ENCODE data around the gene AHCYL2.
"Not testable (repeated sequence)": the region's sequence is repeated elsewhere in the genome, so short reads cannot be mapped to it uniquely, and the experiment has no call there.

The AHCYL2 gene

DNA sequence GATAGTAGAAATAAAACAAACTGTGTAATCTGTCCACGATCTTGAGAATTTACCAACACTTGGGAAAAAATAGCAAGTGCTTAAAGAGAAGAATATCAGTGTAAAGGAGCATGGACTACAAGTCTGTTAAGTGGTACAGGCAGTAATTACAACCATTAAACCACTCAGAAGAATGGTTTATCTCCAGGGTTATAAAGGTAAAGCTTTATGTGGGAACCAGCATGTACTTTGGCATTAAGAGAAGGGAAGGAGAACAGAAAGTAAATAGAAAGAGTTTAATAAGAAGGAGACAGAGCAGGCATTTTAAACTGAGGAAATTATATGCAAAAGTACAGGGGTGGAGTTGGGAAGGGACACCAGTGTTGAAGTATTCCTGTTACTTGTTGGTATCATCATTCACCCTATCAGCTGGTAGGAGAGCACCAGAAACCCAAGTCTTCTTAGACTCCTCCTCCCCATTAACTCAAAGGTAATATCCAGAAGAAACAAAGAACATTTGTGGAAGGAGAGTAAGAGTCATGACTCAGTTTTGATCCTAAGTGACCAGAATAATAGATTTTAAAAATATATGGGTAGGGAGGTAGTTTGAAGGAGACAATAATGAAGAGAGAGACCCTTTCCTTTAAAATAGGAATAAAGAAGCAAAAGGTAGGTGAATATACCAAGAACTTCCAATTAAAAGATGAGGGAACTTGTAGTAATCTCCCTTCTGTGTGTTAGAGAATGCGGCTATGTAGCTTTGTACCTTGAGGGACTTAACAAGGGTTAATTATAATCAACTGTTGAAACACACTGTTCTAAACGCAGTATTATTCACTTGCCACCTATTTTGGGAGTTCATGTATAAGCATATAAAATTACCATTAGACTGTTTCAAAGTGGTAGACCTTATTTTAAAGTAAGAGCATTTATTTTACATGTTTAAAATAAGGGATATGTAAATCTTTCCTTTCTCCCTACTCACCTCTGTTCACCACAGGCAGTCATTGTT lies 117.3 kb downstream of the AHCYL2 start:
- DNase-seq (ENCODE audit: insufficient read length, low spot score) (no peak), FAIRE-seq (no peak)

DNA sequence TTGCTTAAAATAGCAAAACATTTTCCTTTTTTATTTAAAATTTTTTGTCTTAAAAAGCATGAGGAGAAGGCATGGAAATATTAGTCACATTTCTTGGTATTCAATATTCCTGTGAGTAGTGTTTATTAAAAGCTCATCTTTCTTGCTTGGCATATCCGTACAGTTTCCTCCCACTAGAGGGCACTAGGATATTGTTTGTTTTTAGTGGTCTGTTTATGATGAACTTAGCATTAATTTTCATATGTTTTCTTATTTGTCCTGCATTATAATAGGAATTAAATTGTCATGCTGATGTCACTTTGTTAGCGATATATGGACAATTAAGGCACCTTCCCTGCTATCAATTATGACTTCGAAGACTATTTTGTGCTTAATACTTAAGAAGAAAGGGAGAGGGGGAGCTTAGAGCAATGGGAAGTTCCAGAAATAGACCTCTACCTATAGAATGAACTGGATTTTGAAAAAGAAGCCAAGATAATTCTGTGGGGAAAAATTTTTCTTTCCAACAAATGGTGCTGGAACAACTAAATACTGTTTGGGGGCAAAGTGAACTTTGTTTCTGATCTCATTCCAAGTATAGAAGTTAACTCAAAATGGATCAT lies 118.4 kb downstream of the AHCYL2 start:
- DNase-seq (ENCODE audit: insufficient read length, low spot score) (peak; percentile 15), FAIRE-seq (peak; percentile 62)

DNA sequence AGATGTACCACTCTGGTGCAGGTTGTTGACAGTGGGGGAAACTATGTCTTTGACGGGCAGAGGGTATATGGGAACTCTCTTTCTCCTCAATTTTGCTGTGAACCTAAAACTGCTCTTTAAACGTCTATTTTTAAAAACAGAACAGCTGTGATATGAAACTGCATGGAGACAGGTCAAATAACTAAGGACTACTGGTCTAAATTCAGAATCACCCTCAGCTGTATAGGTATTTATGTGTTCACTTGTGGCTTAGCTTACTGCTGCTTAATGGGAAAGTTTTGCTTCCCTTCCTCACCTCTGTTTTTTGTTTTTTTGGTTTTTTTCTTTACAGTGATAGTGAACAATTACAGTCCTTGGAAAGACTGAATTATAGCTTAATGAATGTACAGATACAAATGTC lies 122.5 kb downstream of the AHCYL2 start:
- DNase-seq (ENCODE audit: insufficient read length, low spot score): no peak
- no peak for FAIRE-seq

DNA sequence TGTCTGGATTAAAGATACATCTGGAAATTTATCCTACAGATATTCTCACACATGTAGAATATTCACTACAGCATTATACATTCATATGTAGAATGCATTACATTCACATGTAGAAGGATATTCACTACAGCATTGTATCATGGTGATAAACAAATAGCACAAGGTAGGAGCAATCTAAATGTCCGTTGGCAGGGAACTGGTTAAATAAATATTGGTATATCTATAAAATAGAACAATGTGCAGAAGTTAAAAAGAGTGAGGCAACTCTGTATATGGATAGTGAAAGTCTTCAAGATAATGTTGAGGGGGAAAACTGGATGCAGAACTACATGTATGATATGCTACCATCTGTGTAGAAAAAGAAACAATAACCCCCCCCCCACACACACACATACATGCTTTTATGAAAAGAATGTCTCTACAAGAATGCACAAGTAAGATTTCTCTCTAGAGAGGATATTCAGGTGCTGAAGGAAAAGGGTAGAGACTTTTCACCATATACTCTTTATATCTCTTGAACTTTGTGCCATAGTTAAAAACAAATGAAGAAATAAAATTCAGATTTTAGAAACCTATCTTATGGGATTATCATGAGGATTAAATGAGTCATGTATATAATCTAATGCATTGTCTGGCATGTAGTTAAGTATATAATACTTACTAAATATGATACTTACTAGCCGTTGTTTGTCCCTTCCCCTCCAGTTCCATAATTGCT lies 123.4 kb downstream of the AHCYL2 start:
- no peak for FAIRE-seq

DNA sequence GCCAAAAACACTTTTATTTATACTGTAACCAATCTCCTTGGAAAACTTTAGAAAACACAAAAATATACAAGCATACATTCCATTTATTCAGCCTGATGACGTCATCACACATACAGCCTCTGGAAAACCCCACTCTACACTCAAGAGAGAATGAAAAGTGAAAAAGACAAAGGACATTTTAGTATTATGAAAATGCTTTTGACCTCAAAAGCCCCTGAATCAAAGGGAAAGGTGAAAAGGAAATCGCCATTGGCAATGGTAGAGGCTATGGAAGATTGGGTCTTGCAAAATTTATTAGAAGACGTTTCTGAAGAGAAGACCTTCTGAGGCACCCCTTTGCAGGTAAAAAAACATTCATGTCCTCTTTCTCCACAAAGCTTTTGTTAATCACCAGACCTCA lies 126.5 kb downstream of the AHCYL2 start:
- DNase-seq (ENCODE audit: insufficient read length, low spot score): no peak
- FAIRE-seq: no peak

More for the DNA sequence above, 123.4 kb downstream of the AHCYL2 start:
- no peak for DNase-seq (ENCODE audit: insufficient read length, low spot score)

DNA sequence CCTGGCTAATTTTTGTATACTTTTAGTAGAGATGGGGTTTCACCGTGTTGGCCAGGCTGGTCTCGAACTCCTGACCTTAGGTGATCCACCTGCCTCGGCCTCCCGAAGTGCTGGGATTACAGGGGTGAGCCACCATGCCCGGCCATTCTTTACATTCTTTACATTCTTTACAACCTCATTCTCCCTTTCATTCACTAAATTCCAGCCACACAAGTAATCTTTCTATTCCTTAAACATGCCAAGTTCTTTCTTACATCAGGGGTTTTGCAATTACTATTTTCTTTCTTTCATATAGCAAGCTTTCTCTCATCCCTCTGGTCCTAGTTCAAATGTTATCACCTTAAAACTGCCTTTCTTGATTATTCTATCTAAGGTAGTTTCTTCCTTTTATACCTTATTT lies 128.3 kb downstream of the AHCYL2 start:
- DNase-seq (ENCODE audit: insufficient read length, low spot score); FAIRE-seq: not testable (repeated sequence)

DNA sequence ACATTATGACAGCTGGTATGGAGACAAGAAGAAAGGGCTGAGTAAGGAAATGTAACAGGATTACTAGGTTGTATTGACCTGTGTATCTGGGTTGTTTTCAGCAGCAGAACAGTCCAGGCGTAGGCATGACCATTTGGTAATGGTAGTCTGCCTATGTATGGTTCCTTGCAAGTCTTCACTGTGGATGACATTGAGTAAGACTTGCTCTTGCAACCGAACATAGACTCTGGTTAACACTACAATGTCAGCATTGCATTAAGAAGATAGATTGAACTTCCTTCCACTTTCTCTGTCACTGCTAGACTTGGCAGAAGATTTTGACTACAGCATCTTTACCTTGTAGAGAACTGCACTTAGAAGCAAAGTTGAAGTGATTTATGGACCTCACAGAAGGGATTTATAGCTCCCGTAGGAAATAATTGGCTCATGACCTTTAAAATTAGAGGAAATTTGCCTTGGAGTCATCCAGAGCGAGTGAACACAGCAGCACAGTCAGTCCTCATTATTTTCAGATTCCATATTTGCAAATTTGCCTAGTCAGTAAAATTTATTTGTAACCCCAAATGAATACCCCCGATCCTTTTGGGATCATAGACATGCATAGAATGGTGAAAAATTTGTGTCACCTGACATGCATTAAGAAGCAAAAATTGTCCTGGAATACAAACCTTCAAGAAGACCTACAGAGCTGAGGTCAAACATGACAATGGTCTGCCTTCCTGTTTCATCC lies 129.8 kb downstream of the AHCYL2 start:
- DNase-seq (ENCODE audit: insufficient read length, low spot score) (no peak), FAIRE-seq (no peak)

DNA sequence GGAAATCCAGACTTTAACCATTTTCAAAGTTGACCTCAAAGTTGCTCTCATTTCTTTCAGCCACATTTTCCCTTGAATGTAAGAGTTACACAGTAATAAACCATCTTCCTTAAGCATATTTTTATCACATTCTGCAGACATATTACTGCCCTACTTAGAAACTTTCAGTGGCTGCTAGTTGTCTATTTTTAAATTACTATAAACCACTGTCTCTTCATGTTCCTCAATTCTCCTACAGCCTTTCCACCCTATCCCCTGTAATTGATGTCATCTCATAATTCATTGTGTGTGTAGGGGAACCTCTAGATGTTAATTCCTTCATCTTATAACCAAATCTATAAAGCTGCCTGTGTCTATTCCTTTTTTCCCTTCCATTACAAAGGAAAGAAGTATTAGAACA lies 131.3 kb downstream of the AHCYL2 start:
- no peak for DNase-seq (ENCODE audit: insufficient read length, low spot score)
- peak; percentile 18 for FAIRE-seq

DNA sequence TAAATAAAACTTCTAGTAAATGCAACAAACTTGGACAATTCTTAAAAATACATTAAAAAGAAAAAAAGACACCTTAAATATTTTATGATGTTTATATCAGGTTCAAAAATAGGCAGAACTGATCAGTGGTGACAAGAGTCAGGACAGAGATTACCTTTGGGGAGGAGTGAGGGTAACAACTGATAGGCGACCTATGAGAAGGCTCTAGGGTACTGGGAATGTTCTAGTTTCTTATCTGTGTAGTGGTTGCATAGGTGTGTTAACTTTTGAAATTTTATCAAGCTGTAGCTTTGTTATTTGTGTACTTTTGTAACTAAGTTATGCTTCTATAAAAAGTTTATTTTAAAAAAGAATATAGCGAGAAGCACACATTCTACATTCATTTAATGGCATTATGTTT lies 134.3 kb downstream of the AHCYL2 start:
- no peak for FAIRE-seq
- DNase-seq (ENCODE audit: insufficient read length, low spot score): no peak

DNA sequence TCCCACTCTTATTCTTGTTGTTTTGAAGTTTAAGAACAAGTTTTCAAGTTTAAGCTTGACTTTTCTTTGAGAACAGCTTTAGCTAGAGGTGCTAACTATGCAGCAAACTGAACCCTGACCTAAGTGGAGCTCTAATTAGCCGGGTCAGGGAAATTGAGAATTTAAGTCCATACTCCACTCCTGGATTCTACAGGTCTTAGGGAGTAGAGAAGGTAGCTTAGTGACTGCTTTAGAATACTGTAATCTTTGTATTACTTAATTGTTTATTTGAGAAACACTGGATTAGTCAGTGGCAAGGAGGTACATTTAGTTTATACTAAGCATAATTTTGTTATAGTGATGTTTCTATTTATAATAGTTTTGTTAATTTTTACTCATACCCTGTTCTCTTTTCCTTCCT lies 134.8 kb downstream of the AHCYL2 start:
- no peak for DNase-seq (ENCODE audit: insufficient read length, low spot score)
- FAIRE-seq: no peak

DNA sequence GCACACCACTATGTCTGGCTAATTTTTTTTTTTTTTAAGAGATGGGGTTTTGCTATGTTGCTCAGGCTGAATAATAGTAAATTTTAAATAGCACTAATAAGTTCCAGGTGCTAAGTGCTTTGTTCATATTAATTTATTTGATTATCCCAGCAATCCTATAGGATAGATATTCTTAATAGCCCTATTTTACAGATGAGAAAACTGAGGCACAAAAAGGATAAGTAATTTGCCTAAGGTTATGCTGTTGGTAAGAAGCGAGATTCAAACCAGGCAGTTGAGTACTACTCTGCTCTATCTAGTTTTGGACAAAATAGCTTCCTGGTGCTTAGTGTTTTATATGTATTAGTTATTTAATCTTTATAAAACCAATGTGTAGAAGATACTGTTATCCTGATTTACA lies 136.9 kb downstream of the AHCYL2 start:
- DNase-seq (ENCODE audit: insufficient read length, low spot score): no peak
- no peak for FAIRE-seq

DNA sequence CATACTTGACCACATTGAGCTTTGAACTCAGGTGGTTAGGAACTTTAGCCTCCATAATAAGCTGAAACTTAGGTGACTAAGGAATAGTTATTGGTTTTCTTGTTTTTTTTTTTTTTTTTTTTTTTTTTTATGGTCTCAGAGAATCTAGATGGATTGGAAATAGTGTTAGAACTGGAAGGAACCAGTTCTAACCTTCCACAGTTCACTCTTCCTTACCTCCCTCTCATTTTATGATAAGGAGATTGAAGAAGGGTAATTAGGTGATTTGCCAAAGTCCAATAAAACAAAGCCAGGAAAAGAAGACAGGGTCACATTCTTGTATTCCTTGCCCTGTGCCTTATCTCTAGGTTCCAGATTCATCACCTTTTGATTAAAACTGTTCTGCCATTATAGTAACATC lies 137.7 kb downstream of the AHCYL2 start:
- FAIRE-seq (no peak), DNase-seq (ENCODE audit: insufficient read length, low spot score) (no peak)

DNA sequence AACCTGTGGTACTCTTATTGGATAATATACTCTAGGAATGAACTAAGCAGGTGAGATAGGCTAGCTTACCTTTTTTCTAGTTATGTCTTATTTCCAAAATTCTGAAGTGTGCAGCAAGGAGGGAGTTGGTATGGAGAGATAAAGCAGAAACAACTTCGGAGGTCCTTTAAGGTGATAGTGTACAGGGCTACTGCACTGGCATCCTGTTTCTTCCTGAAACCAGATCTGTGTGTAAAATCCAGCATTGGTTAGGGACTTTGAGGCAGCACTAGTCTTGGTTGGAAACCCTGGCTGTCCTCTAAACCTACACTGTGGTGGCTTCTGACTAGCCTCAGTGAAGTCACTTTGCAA lies 142.5 kb downstream of the AHCYL2 start:
- DNase-seq (ENCODE audit: insufficient read length, low spot score) (no peak), FAIRE-seq (no peak)

DNA sequence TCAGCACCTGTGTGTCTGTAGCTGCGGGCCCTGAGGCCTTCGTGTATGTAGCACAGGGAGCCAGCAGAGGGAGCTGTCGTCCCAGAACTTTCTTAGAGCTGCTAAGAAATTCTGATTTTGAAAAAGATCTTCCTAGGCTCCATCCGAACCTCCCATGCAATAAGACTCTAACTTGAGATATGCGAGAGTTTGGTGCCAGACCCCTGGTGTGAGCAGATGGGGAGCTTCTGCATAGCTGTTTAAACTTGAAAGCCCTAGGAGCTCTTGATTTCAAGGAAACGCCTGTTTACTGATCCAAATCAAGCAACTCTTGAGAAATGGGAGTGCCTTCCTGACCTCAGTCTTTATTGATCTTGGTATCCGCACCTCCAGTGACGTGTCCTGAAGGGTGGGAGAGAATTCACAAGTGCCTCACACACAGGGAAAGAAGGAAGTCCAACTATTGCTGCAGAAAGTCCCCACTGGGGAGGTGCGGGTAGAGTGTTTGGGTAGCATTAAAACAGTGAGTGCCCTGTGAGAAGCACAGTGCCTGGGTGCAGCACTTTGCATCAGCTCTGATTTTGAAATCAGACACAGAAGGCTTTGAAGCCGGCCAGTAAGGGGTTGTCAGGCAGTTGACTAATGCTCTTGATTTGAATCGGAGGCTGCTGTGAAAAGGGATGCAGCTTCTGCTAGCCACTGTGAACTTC lies 143.0 kb downstream of the AHCYL2 start:
- FAIRE-seq (peak; percentile 95), DNase-seq (ENCODE audit: insufficient read length, low spot score) (peak; percentile 41)

DNA sequence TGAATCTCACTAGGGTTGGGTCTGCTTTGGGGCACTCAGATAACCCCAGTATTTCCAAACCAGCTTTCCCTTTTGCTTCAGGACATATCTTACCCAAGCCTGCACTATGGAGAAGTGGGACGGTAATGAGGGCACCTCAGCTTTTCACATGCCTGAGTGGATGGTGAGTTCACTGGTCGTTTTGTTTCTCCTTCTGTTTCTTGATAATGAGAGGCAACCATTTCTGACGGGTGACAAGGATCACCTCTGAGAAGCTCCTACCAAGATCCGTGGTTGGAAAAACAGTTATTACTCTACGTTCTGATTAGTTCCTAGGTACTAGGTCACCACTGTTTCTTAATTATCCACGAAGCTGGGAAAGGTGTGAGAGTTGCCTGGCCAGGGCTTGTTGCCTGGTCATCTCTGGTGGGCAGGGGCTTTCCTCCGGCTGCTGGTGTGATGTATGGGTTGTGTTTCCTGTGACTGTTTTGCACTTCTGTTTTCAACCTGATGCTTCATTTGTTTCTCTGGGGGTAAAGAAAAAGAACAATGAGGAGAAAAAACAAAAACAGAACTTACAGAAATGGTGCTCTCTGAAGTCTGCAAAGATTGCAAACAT lies 143.7 kb downstream of the AHCYL2 start:
- DNase-seq (ENCODE audit: insufficient read length, low spot score): no peak
- peak; percentile 31 for FAIRE-seq

DNA sequence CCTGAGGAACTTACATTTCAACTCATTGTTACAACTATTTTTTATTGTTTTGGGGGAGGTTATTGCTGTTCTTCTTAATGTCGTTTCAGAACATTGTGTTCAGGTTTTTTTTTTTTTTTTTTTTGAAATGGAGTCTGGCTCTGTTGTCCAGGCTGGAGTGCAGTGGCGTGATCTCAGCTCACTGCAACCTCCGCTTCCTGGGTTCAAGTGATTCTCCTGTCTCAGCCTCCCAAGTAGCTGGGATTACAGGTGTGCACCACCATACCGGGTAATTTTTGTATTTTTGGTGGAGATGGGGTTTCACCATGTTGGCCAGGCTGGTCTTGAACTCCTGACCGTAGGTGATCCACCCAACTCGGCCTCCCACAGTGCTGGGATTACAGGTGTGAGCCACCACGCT lies 144.6 kb downstream of the AHCYL2 start:
- not testable (repeated sequence) for FAIRE-seq; DNase-seq (ENCODE audit: insufficient read length, low spot score)

DNA sequence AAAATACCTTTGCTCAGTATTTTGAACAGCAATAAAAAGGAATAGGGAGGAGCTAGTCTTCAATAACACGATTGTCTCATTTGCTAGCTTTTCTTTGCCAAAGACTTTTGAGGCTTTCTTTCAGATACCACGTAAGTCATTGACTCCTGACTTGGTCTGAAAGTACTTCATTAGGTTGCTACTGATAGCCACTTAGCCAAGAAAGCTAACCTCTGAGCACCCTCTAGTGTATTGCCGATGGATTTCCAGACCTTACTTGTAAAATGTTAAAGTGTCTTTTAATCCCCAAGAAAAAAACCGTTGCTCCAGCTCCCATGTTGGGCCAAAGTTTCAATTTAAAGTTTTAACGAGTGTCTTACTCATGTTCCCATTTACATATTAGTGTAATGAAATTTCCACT lies 146.0 kb downstream of the AHCYL2 start:
- no peak for DNase-seq (ENCODE audit: insufficient read length, low spot score)
- no peak for FAIRE-seq

DNA sequence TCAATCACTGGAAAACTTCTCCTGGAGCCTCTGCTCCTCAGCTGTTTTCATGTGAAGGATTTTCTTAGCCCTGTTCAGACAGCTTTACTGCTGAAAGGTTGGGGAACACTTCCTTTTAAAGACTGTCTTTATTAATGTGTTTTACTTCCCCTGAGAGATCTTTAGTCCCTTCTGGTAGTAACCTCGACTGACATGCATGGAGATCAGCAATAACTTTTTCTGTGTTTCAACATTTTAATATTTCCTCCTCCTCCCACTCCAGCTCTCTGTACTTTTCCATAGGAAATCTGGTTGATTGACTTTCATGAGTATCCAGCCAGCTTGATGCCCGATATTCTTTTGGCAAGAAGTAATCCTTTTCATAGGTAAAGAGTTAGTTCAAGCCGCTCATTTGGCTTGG lies 146.7 kb downstream of the AHCYL2 start:
- DNase-seq (ENCODE audit: insufficient read length, low spot score): no peak
- FAIRE-seq: no peak

DNA sequence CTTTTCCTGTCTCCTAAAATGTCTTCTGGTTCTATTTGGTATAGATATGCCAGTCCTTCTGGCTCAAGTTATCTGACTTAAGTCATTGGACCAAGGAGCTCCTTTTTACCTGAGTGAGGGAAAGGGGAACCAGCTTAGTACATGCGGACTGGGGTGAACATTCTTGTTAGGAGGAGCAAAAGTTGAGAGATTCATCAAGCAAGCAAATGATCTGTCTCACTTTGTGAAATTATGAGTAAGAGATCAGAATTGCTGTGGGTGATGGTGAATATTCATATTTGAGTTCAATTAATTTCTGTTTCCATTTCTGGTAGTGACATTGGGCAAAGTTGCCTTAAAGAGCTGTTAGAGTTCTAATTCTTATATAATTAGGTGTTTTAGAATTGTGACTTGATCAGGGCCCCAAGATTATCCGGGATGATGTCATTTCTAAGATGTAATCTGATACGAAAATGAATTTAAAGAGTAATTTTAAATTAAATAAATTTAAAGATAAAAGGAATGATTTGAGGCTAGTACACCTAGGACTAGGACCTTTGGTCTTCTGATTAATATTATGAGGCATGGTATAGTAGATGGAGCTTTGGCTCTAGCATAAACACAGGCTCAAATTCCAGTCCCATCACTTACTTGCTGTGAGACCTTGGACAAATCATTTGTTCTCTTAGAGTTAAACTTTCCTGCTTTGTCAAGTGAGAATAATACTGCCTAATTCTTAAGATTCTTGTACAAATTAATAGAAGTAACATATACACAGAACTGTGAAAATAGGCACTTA lies 149.0 kb downstream of the AHCYL2 start:
- FAIRE-seq (no peak), DNase-seq (ENCODE audit: insufficient read length, low spot score) (no peak)

Measured in GM19239 (cell line).